Measurements from ENCODE around the gene LITAF. TPM values are rescaled to one million over a fixed set of nuclear protein-coding genes. Genes with fewer than 3 reads are reported as not detected.

The LITAF gene
- total RNA-seq, 1 experiment from 2014 or later: 84.2 TPM

DNA sequence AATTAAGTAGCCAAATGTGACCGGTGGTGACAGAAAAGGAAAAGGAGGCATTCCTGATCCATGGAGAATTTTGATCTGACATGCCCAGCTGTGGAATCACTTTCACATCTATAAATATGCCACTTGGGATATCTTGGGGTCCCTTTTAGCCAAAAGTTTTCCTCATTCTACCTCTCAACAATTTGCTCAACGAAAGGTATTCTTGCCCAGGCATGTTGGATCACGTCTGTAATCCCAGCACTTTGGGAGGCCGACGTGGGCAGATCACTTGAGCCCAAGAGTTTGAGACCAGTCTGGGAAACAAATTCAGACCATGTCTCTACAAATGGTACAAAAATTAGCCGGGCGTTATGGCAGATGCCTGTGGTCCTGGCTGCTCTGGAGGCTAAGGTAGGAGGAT lies 24.3 kb downstream of the LITAF start:
- Histone ChIP-seq H3K27me3 (ENCODE audit: insufficient read depth, low read length) (no peaks in the 10 kb centered on the region), H3K4me2 (ENCODE audit: low read length) (no peak overlapping the region), H3K9me3 (ENCODE audit: control insufficient read depth in 1 of 2, insufficient read depth in 1 of 2, low read depth in 1 of 2, low read length in 2 of 2) (no peaks in the 10 kb centered on the region), H3K4me1 (ENCODE audit: control insufficient read depth in 1 of 2, insufficient read depth in 2 of 2, low read length in 2 of 2) (0 out of 4 replicates have a peak, but pooled peaks cover 0 to 5% of the 10 kb centered on the region in 2 experiments), H4K20me1 (ENCODE audit: insufficient read depth) (no peaks in the 10 kb centered on the region), H3K79me2 (ENCODE audit: insufficient read depth, low read length) (peaks cover 44% of the 10 kb centered on the region), H3K4me3 (replicated peaks in 1 of 2; ENCODE audit: low read depth in 1 of 2, low read length in 2 of 2) (no peak overlapping the region), H3K9ac (ENCODE audit: low read length) (no peak overlapping the region), H3K36me3 (ENCODE audit: control insufficient read depth in 1 of 2, insufficient read depth in 2 of 2, low read length in 2 of 2) (peaks cover 0 to 4% of the 10 kb centered on the region in 2 experiments; a peak in 1 of 4 replicates), H3K27ac (ENCODE audit: low read depth, low read length) (no peak overlapping the region), H2AFZ (ENCODE audit: low read depth, low read length, poor library complexity, severe bottlenecking) (no peak overlapping the region), H3K9me2 (ENCODE audit: insufficient read depth) (no peaks in the 10 kb centered on the region)
- intact Hi-C loops (cut with micrococcal nuclease): no loop called here
- ATAC-seq (no peak), DNase-seq (ENCODE audit: low read depth, low spot score) (no peak)
- TF ChIP-seq SIN3A (IDR thresholded peaks at IDR 0.05; ENCODE audit: low read depth): no peak
- TF ChIP-seq YY1 (IDR thresholded peaks at IDR 0.05; ENCODE audit: extremely low read depth, insufficient replicate concordance, low read depth, low read length): no peak
- BruUV-seq (replicated peaks): no TSS peak
- ChIA-PET POLR2A (no interaction called here), CTCF (interaction anchor here (0.7 kb wide), 1 partner anchor 73 kb away, joined by 3 read pairs; no protein-coding TSS in a partner anchor), RAD21 (ENCODE audit: low non-redundant PET in 1 of 2, low total read pairs in 2 of 2, uncharacterized antibody in 2 of 2, unreplicated experiment in 2 of 2) (no interaction called here)

- Histone ChIP-seq H3K4me1 (ENCODE audit: control insufficient read depth in 1 of 2, insufficient read depth in 2 of 2, low read length in 2 of 2) (0 out of 4 replicates have a peak, but pooled peaks cover 0 to 5% of the 10 kb centered on the region in 2 experiments), H3K9ac (ENCODE audit: low read length) (no peak overlapping the region), H2AFZ (ENCODE audit: low read depth, low read length, poor library complexity, severe bottlenecking) (no peak overlapping the region), H3K36me3 (ENCODE audit: control insufficient read depth in 1 of 2, insufficient read depth in 2 of 2, low read length in 2 of 2) (peaks cover 0 to 4% of the 10 kb centered on the region in 2 experiments; a peak in 1 of 4 replicates), H3K4me2 (ENCODE audit: low read length) (no peak overlapping the region), H3K9me3 (ENCODE audit: control insufficient read depth in 1 of 2, insufficient read depth in 1 of 2, low read depth in 1 of 2, low read length in 2 of 2) (no peaks in the 10 kb centered on the region), H3K9me2 (ENCODE audit: insufficient read depth) (no peaks in the 10 kb centered on the region), H3K27me3 (ENCODE audit: insufficient read depth, low read length) (no peaks in the 10 kb centered on the region), H3K79me2 (ENCODE audit: insufficient read depth, low read length) (peaks cover 43% of the 10 kb centered on the region), H3K4me3 (replicated peaks in 1 of 2; ENCODE audit: low read depth in 1 of 2, low read length in 2 of 2) (no peak overlapping the region), H3K27ac (ENCODE audit: low read depth, low read length) (no peak overlapping the region), H4K20me1 (ENCODE audit: insufficient read depth) (no peaks in the 10 kb centered on the region)
- intact Hi-C loops (cut with micrococcal nuclease): no loop called here
- ChIA-PET POLR2A (interaction anchor here (0.6 kb wide), 1 partner anchor 164 kb away, joined by 4 read pairs; no protein-coding TSS in a partner anchor), CTCF (interaction anchor here (0.7 kb wide), 1 partner anchor 73 kb away, joined by 3 read pairs; no protein-coding TSS in a partner anchor), RAD21 (ENCODE audit: low non-redundant PET in 1 of 2, low total read pairs in 2 of 2, uncharacterized antibody in 2 of 2, unreplicated experiment in 2 of 2) (no interaction called here)
- TF ChIP-seq SP1 (IDR thresholded peaks at IDR 0.05; ENCODE audit: low read depth) (no peak), CEBPB (IDR thresholded peaks at IDR 0.05; ENCODE audit: low read depth) (no peak), CTCF (IDR thresholded peaks at IDR 0.05 in 2 of 3, conservative IDR thresholded peaks at IDR 0.05 in 1 of 3; ENCODE audit: borderline replicate concordance in 1 of 3, insufficient read depth in 1 of 3, low read depth in 2 of 3, low read length in 2 of 3) (no peak), JUND (IDR thresholded peaks at IDR 0.05) (no peak), ZFX (IDR thresholded peaks at IDR 0.05) (no peak), SIN3A (IDR thresholded peaks at IDR 0.05; ENCODE audit: low read depth) (no peak)
- no TSS peak for BruUV-seq (replicated peaks)
- ATAC-seq: no peak
- DNase-seq (ENCODE audit: low read depth, low spot score): no peak
Measured at GRCh38 chr16:11561856-11562255, 24.9 kb downstream of the LITAF start.

Measured in HCT116 (cell line).